Lower leg skin (tissue), 4 donors: ENCODE results near the gene TMEM115. TPM values are rescaled to one million over a fixed set of nuclear protein-coding genes. Genes with fewer than 3 reads are reported as not detected.

Experiments used
- DNase-seq, 2 donors: peaks; one replicate each; pipeline ENCODE4 v3.0.0-alpha.2; 2019; ENCODE audit warnings: low spot score in 2 of 2
- H3K4me3 ChIP-seq: fragments of 200-600 bp; sonication (generic); 2 replicates; pipeline ENCODE4 v1.5.1; 2017; ENCODE audit warnings: mild to moderate bottlenecking, low read depth; ENCODE audit not compliant: poor library complexity, severe bottlenecking
- CTCF ChIP-seq, 3 donors: fragments of 450-650 bp; IDR thresholded peaks; one replicate each; pipeline ENCODE4 v1.5.1; 2016; ENCODE audit warnings: antibody characterized with exemption in 3 of 3, mild to moderate bottlenecking in 3 of 3, moderate library complexity in 2 of 3
- POLR2A ChIP-seq, 2 donors: fragments of 450-650 bp; IDR thresholded peaks; one replicate each; pipeline ENCODE4 v1.6.1; 2016 to 2017; ENCODE audit warnings: antibody characterized with exemption in 2 of 2, mild to moderate bottlenecking in 1 of 2, moderate library complexity in 1 of 2
- WGBS, 2 donors: methylation state at CpG; one replicate each; pipeline ENCODE4 v1.1.5; 2018; 5-methylcytosine and 5-hydroxymethylcytosine counted together
- intact Hi-C: fragments of 100-400 bp; cut with DNase I; formaldehyde crosslinking; loops from one replicate; pipeline ENCODE4 v1.15.0; 2023; ENCODE audit warnings: low total_unique reads
- total RNA-seq, 4 donors: library from RNA; depleted of rRNA; stranded (reverse); fragments of >200 nt; gene quantifications; one replicate each; pipeline ENCODE4 v1.1.0, GENCODE V29; 2016

Gene TMEM115
- total RNA-seq, 4 donors from 2014 or later = 90.5 to 92.7 (median 92.4) TPM

- no peak for DNase-seq
- WGBS, 2 donors = 44 to 60% methylated on average over 12 of the region's 12 CpGs
- TF ChIP-seq POLR2A (IDR thresholded peaks at IDR 0.05) (no peak), CTCF (IDR thresholded peaks at IDR 0.05) (no peak)
- intact Hi-C loops = no loop called here
- H3K4me3 ChIP-seq = no peak overlapping the region
Measured at GRCh38 chr3:50333744-50334328, 25.5 kb downstream of the TMEM115 start.

GRCh38 chr3:50331364-50331907 is 27.9 kb downstream of the TMEM115 start:
- TF ChIP-seq POLR2A (IDR thresholded peaks at IDR 0.05) (no peak), CTCF (IDR thresholded peaks at IDR 0.05) (no peak)
- intact Hi-C loops = no loop called here
- no peak overlapping the region for H3K4me3 ChIP-seq
- DNase-seq = no peak
- 90 to 95% methylated on average over 19 of the region's 19 CpGs for WGBS, 2 donors

- intact Hi-C loops = no loop called here
- WGBS, 2 donors = 85 to 89% methylated on average over 9 to 10 of the region's 10 CpGs
- no peak for DNase-seq
- TF ChIP-seq POLR2A (IDR thresholded peaks at IDR 0.05) (no peak), CTCF (IDR thresholded peaks at IDR 0.05) (no peak)
- no peak overlapping the region for H3K4me3 ChIP-seq
Measured at GRCh38 chr3:50330330-50330729, 29.0 kb downstream of the TMEM115 start.

- H3K4me3 ChIP-seq = peak within 1 kb of the TSS; percentile 73
- TF ChIP-seq POLR2A (IDR thresholded peaks at IDR 0.05) (no peak), CTCF (IDR thresholded peaks at IDR 0.05) (no peak)
- peak; percentile 97 to 100 for DNase-seq
- intact Hi-C loops = no loop called here
- 2% methylated on average over 35 to 39 of the region's 55 CpGs for WGBS, 2 donors
Measured at GRCh38 chr3:50327943-50328691, 31.2 kb downstream of the TMEM115 start, which contains the start of gene TUSC2. Gene TUSC2 (minus strand): TSS chr3:50328223. CDS start chr3:50328099, 124 bp downstream.

- peak in 1 of 2 donors; percentile 16 for DNase-seq
- no peak for TF ChIP-seq POLR2A (IDR thresholded peaks at IDR 0.05)
- no peak for TF ChIP-seq CTCF (IDR thresholded peaks at IDR 0.05)
- peak overlapping the region; percentile 73 for H3K4me3 ChIP-seq
- 68 to 72% methylated on average over 4 of the region's 4 CpGs for WGBS, 2 donors
- intact Hi-C loops = no loop called here
Measured at GRCh38 chr3:50327129-50327528, 32.2 kb downstream of the TMEM115 start.
